Muscle layer of duodenum (tissue), 2 donors: ENCODE measurements around the gene TMEM163.

ENCODE experiments used
- H3K27ac ChIP-seq: one replicate; pipeline ENCODE4 v1.7.0; 2013; ENCODE audit warnings: mild to moderate bottlenecking, low read length
- H3K27me3 ChIP-seq: one replicate; pipeline ENCODE4 v1.7.0; 2013; ENCODE audit warnings: low read depth, mild to moderate bottlenecking, control low read depth, low read length
- H3K36me3 ChIP-seq, 2 donors: one replicate each; pipeline ENCODE4 v1.7.0; 2013; ENCODE audit warnings: low read length in 2 of 2, control low read depth in 1 of 2, mild to moderate bottlenecking in 1 of 2; ENCODE audit not compliant: insufficient read depth in 2 of 2, control insufficient read depth in 1 of 2
- H3K4me1 ChIP-seq, 2 donors: one replicate each; pipeline ENCODE4 v1.7.0; 2013; ENCODE audit warnings: low read length in 2 of 2, mild to moderate bottlenecking in 2 of 2, control low read depth in 1 of 2, moderate library complexity in 1 of 2; ENCODE audit not compliant: insufficient read depth in 2 of 2, control insufficient read depth in 1 of 2
- H3K4me3 ChIP-seq, 2 donors: one replicate each; pipeline ENCODE4 v1.7.0; 2013; ENCODE audit warnings: low read length in 2 of 2, low read depth in 1 of 2, mild to moderate bottlenecking in 1 of 2
- H3K9me3 ChIP-seq, 2 donors: one replicate each; pipeline ENCODE4 v1.7.0; 2013; ENCODE audit warnings: low read length in 2 of 2, control low read depth in 1 of 2, mild to moderate bottlenecking in 1 of 2; ENCODE audit not compliant: control insufficient read depth in 1 of 2
- donor health status: healthy.

Gene TMEM163

DNA sequence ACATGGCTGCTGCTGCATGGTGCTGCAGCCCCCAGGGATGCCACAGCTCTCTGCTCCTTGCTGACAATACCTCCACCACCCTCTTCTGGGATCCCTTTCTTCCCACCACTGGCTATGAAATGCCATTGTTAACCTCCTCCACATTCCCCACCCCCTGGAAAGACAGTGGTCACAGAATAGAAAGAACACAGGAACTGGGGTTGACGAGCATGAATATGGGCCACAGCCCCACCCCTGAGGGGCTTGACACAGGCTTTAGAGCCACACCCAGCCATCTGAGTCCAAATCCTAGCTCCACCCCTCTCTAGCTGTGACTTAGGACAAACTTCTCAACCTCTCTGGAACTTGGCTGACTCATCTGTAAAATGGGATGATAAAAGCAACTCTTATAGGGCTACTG, 47.3 kb downstream of the TMEM163 start:
- Histone ChIP-seq H3K36me3 (no peaks in the 10 kb centered on the region), H3K27me3 (no peaks in the 10 kb centered on the region), H3K4me3 (no peak overlapping the region), H3K4me1 (peaks cover 0 to 5% of the 10 kb centered on the region in 2 donors), H3K27ac (no peak overlapping the region), H3K9me3 (no peaks in the 10 kb centered on the region)

DNA sequence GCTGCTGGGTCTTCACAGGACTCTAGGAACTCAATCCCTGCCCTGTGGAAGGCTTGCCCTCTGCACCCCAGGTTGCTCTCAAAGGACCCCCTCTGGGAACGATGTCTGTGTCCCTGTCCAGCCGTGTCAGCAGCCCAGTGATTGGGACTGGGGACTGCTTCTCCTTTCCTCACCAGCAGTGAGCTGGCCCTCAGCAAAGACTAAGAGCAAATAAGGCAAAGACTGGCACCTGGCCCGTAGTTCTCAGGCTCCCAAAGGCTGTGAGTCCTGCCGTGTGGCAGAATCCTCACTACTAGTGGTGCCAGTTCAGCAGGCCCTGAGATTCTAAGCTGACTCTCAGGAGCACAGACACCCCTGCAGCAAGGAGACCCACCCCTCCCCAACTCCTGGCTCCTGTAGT, 47.8 kb downstream of the TMEM163 start:
- H3K4me1 ChIP-seq, result peaks cover 0 to 5% of the 10 kb centered on the region in 2 donors
- no peaks in the 10 kb centered on the region for H3K36me3 ChIP-seq
- peak overlapping the region in 1 of 2 donors; percentile 9 for H3K4me3 ChIP-seq
- H3K27ac ChIP-seq, result no peak overlapping the region
- no peaks in the 10 kb centered on the region for H3K9me3 ChIP-seq
- H3K27me3 ChIP-seq, result no peaks in the 10 kb centered on the region

DNA sequence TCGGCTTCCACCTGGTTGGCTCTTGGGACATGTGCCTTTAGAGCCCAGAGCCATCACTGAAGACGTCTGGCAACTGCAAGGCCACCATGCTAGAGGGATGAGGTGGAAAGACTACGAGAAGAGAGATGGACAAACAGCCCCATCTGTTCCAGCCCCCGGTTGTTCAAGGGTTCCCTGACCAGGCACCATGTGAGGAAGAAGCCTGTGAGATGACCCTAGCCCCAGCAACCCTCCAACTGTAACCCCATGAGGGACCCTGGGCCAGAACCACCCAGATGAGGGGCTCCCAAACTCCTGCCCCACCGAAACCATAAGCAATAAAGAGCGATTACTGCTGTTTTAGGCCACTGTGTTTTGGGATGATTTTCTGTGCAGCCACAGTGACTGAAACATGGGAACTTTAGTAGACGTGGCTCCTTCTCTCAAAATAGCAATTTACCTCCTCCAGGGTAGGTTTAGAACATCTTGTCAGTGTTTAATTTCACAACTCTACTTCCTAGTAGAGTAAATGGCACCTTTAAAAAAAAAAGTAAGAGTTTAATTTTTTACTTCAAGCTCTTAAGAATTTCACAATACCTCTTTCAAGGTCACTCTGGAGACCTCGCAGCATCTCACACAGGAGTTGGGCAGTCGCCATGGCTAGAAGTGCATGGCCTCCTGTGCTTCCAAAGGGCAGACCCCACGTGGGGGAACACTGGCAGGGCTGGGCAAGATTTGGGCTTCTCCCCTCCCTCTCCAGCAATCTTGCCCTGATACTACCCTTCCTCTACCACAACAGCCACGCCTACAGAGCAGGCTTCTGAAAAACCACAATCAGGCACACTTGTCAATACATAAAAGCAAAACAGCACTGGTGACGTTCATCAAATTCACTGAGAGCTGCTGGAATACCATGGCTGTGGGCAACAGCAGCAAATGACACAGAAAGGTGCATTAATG, 48.8 kb downstream of the TMEM163 start:
- no peaks in the 10 kb centered on the region for H3K27me3 ChIP-seq
- no peaks in the 10 kb centered on the region for H3K9me3 ChIP-seq
- H3K4me1 ChIP-seq, result peaks cover 0 to 5% of the 10 kb centered on the region in 2 donors
- no peaks in the 10 kb centered on the region for H3K36me3 ChIP-seq
- no peak overlapping the region for H3K4me3 ChIP-seq
- no peak overlapping the region for H3K27ac ChIP-seq

DNA sequence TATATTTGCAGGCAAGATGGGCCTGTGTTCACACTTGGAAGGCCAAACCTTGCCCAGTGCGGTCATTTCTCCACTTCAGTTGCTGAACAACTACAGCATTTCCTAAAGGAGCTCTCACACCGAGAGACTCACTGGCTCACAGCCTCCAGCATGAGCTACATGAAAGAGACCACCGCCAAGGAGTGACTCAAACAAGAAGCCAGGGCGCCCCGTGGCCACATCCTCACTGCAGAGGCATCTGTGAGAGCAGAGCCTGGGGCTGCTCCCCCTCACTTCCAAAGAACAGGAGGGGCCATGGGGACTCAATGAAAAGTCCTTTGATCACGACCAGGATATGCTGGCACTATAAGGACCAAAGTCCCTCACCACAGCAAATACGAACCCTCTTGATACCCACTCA, 50.0 kb downstream of the TMEM163 start:
- Histone ChIP-seq H3K4me1 (peaks cover 0 to 5% of the 10 kb centered on the region in 2 donors), H3K36me3 (no peaks in the 10 kb centered on the region), H3K9me3 (no peaks in the 10 kb centered on the region), H3K27me3 (no peaks in the 10 kb centered on the region), H3K4me3 (no peak overlapping the region), H3K27ac (no peak overlapping the region)

DNA sequence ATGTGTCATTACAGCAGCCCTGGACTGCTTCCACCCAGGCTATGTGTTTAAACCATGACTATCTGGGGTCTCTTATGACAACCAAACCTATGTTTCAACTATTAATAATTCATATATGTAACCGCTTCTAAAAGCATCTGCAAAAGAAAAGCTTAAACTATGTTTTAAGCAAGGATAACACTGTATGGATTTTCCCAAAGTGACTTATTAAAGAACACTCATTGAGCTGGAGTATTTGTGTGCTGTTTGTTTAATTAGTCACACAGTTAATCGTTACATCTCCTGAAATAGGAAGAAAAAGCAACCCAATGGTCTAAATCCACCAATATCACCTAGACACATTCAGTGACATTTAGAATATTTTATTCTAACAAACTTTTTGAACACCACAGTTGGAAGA, 51.3 kb downstream of the TMEM163 start:
- Histone ChIP-seq H3K9me3 (no peaks in the 10 kb centered on the region), H3K27ac (no peak overlapping the region), H3K36me3 (no peaks in the 10 kb centered on the region), H3K4me3 (no peak overlapping the region), H3K27me3 (no peaks in the 10 kb centered on the region), H3K4me1 (peaks cover 0 to 5% of the 10 kb centered on the region in 2 donors)

DNA sequence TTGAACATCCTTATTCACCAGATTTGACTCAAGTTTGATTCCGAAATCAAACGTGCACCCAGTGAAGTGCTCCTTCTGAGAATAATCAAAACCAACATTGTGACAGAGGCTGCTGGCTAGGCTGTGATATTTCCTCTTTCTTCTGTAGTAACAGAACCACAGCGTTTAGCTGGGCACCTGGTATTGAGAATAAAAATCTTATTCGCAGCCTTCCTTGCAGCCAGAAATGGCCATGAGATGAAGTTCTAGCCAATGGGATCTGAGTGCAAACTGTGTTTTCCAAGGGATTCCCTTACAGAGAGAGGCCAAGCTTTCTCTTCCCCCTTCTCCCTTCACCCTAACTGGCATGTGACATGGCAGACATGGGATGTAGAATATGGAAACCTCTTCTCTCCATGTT, 51.7 kb downstream of the TMEM163 start:
- no peaks in the 10 kb centered on the region for H3K27me3 ChIP-seq
- H3K36me3 ChIP-seq, result no peaks in the 10 kb centered on the region
- no peak overlapping the region for H3K27ac ChIP-seq
- peaks cover 0 to 5% of the 10 kb centered on the region in 2 donors for H3K4me1 ChIP-seq
- H3K9me3 ChIP-seq, result no peaks in the 10 kb centered on the region
- H3K4me3 ChIP-seq, result no peak overlapping the region

DNA sequence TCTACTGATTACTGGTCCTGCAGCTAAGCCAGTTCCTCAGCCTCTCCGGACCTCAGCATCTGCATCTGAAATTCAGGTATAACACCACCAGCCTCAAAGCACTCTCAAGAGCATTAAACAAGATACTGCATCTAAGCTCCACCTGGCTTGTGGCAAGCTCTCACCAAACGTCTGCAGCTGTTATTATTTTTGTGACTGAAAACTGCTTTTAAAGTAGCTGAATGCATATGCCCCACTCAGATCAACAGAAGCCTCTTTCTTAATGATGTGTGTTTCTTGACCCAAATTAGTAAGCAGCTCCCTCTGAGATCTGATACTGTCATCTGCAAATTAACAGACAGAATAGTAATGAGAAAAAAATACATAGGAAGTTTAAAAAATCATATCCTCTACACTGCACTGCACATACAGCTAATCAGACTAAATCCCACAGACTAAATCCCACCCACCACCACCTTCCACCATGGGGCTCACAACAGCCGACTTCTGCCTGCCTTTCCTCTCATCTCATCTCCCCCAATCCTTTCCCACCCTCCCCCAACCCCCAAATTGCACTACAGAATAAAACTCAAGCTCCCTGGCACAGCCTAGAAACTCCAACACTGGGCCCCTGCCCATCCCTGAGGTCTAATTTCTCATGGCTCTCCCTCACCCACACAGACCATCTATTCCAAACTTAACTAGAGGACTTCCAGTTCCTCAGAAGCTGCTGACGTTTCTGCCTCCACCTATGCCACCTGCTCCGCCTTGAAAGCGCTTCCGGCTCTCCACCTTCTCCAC, 52.9 kb downstream of the TMEM163 start:
- Histone ChIP-seq H3K27me3 (no peaks in the 10 kb centered on the region), H3K9me3 (no peaks in the 10 kb centered on the region), H3K27ac (no peak overlapping the region), H3K4me3 (no peak overlapping the region), H3K4me1 (peaks cover 0 to 5% of the 10 kb centered on the region in 2 donors), H3K36me3 (no peaks in the 10 kb centered on the region)

DNA sequence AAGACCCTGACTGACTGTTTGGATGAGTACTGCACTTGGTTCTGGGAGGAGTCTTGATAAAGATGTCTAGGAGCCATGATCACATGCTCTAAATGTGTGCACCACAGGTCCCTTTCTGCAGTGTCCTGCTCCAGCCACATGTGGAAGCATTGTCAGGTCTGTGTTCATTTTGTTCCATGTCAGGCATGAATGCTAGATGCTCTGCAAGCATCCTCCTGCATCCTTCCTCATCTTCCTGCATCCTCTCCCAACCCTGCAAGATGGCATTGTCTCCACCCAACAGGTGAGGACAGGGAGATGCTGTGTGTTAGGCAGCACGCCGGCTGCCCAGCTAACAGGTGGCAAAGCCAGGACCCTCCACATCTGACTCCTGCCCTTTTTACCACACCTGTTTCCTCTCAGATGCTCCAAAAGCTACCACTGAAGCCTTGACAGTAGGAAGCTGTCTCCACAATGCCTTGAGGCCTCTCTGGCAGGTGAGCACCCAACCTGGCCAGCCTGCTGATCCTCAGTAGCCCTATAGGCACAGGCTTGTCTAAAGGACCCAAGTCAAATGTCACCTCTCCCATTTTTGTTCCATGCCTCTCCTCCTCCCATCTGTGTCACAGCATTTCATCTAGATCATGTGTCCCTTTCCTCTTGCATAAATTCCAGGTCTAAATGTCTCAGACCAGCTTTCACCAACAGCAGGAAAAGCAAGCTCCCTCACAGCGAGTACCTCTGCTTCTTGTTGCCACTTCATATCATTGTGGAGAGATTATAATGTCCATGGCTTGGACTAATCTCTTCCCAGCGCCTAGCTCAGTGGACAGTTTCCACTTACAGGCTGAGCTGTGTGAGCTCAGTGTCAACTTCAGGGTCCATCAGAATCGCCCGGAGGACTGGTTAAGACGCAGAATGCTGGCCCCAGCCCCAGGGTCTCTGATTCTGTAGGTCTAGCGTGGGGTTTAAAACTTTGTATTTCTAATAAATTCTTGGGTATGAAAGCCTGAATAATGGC, 55.0 kb downstream of the TMEM163 start:
- Histone ChIP-seq H3K4me3 (no peak overlapping the region), H3K27me3 (no peaks in the 10 kb centered on the region), H3K4me1 (no peaks in the 10 kb centered on the region), H3K9me3 (no peaks in the 10 kb centered on the region), H3K27ac (no peak overlapping the region), H3K36me3 (no peaks in the 10 kb centered on the region)

DNA sequence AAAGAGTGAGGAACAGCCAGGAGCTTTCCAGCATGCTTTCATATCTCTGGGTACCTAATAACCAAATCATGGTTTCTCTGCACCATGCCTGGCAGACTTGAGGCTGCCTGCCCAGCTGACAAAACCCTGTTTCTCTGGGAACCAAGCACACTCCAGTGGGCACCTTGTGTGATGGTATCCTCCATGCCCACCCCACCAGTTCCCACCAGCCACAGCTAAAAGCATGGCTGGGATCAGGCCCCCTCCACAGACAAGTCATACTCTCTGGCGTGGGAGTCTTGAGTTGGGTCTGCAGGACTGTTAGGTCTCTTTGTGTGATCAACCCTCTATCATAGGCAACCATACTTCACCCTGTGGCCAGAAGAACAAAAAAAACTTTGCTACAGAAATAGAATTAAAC, 56.0 kb downstream of the TMEM163 start:
- Histone ChIP-seq H3K4me3 (no peak overlapping the region), H3K36me3 (no peaks in the 10 kb centered on the region), H3K4me1 (no peaks in the 10 kb centered on the region), H3K27me3 (no peaks in the 10 kb centered on the region), H3K9me3 (no peaks in the 10 kb centered on the region), H3K27ac (no peak overlapping the region)

DNA sequence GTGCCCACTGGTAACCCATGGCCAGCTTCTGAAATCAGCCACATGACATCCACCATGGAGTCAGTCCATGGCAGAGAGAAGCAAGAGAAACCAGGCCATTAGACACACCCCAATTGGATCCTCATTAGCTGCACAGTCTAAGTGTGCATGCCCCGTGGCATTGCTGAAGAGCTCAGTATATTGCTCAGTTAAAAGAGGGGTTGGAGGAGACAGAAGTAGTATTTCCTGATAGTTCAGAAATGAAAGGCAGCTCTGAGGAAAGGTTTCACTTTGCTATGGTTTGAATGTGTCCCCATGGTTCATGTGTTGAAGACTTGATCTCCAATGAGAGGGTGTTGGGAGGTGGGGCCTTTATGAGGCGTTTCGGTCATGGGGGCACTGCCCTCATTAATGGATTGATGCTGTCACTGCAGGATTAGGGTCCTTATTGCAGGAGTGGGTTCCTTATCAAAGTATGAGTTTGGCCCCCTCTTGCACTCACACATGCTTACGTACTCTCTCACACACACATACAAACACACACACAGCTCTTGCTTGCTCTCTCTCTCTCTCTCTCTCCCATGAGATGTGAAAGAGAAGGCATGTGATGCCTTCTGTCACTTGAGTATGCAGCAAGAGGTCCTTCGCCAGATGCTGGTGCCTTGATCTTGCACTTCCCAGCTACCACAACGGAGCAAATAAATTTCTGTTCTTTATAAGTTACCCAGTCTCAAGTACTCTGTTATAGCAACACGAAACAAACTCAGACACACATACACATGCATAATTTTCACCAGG, 58.0 kb downstream of the TMEM163 start:
- no peaks in the 10 kb centered on the region for H3K27me3 ChIP-seq
- no peak overlapping the region for H3K27ac ChIP-seq
- H3K36me3 ChIP-seq, result no peaks in the 10 kb centered on the region
- H3K9me3 ChIP-seq, result no peaks in the 10 kb centered on the region
- H3K4me1 ChIP-seq, result no peaks in the 10 kb centered on the region
- H3K4me3 ChIP-seq, result no peak overlapping the region
